Activated naive CD4-positive, alpha-beta T cell treated with Interleukin-2 at 50 U/mL for 16 hours (primary cell): ENCODE measurements around the gene FAIM2.

Experiments
- DNase-seq: peaks from one replicate; pipeline ENCODE4 v3.0.0-alpha.2; 2020

FAIM2 gene

GRCh38 chr12:49903700-49904423 lies at the start of gene FAIM2:
TSS of gene FAIM2 (minus strand) at chr12:49903900. CDS start at chr12:49903792, 108 bp downstream.
- DNase-seq, result peak; percentile 51

GRCh38 chr12:49953151-49953550 lies 49.5 kb upstream of the FAIM2 start:
- no peak for DNase-seq

GRCh38 chr12:49952391-49953055 lies 48.8 kb upstream of the FAIM2 start:
- DNase-seq, result no peak

GRCh38 chr12:49951411-49952240 lies 47.9 kb upstream of the FAIM2 start:
- no peak for DNase-seq

GRCh38 chr12:49950273-49951251 lies 46.9 kb upstream of the FAIM2 start, which contains the start of gene AQP2:
TSS of gene AQP2 (plus strand) at chr12:49950737. CDS start at chr12:49950831, 94 bp downstream.
- DNase-seq, result no peak

GRCh38 chr12:49949866-49950265 lies 46.2 kb upstream of the FAIM2 start:
- no peak for DNase-seq

GRCh38 chr12:49948866-49949845 lies 45.5 kb upstream of the FAIM2 start:
- no peak for DNase-seq

GRCh38 chr12:49947593-49948226 lies 44.0 kb upstream of the FAIM2 start:
- DNase-seq, result no peak

GRCh38 chr12:49946497-49946896 lies 42.8 kb upstream of the FAIM2 start:
- no peak for DNase-seq

GRCh38 chr12:49946086-49946485 lies 42.4 kb upstream of the FAIM2 start:
- no peak for DNase-seq

- DNase-seq, result peak; percentile 89
Observed at GRCh38 chr12:49945394-49946080, 41.8 kb upstream of the FAIM2 start.

- no peak for DNase-seq
Observed at GRCh38 chr12:49944718-49945117, 41.0 kb upstream of the FAIM2 start.

GRCh38 chr12:49944046-49944445 lies 40.3 kb upstream of the FAIM2 start:
- DNase-seq, result no peak

GRCh38 chr12:49943625-49943960 lies 39.9 kb upstream of the FAIM2 start:
- DNase-seq, result no peak

GRCh38 chr12:49942921-49943624 lies 39.4 kb upstream of the FAIM2 start:
- DNase-seq, result peak; percentile 13

- no peak for DNase-seq
Observed at GRCh38 chr12:49942512-49942893, 38.8 kb upstream of the FAIM2 start.

- no peak for DNase-seq
Observed at GRCh38 chr12:49941556-49942511, 38.1 kb upstream of the FAIM2 start.

- no peak for DNase-seq
Observed at GRCh38 chr12:49939707-49940106, 36.0 kb upstream of the FAIM2 start.
